SK-N-SH (cell line): ENCODE data around the gene TARS1. TPM values are rescaled to one million over a fixed set of nuclear protein-coding genes. Genes with fewer than 3 reads are reported as not detected.

Experiments used
- CTCF ChIA-PET: fragments of 300-600, 350-600 bp; formaldehyde crosslinking; extraction: SDS; loops from one replicate; lab custom pipeline; 2021; lab: Yijun Ruan, JAX
- POLR2A ChIA-PET: fragments of 350-600 bp; sonication (Branson Sonifier 250); formaldehyde crosslinking; extraction: SDS; loops from one replicate; lab custom pipeline; 2020; ENCODE audit warnings: antibody characterized with exemption, inconsistent platforms; lab: Yijun Ruan, JAX
- DNase-seq: peaks from one replicate; pipeline ENCODE4 v3.0.0; 2012
- H2AFZ ChIP-seq: fragments of 200-600 bp; sonication (generic); 2 replicates; pipeline ENCODE4 v1.8.1; 2016; ENCODE audit warnings: antibody characterized with exemption, mild to moderate bottlenecking, low read depth
- H3F3A ChIP-seq: fragments of 200-600 bp; sonication (generic); replicated peaks from 2 replicates; pipeline ENCODE3; 2016; ENCODE audit warnings: antibody characterized with exemption, mild to moderate bottlenecking; ENCODE audit not compliant: insufficient read depth
- H3K27ac ChIP-seq, 2 experiments: fragments of 200-500 bp in 1 of 2; fragments of 200-600 bp in 1 of 2; sonication (Bioruptor generic) in 1 of 2; sonication (generic), shearing (Covaris generic) in 1 of 2; 2 replicates each; pipeline versions ENCODE4 v1.5.1 to v1.6.1; 2014 to 2016; ENCODE audit warnings: low read depth in 2 of 2, inconsistent platforms in 1 of 2, low read length in 1 of 2, mild to moderate bottlenecking in 1 of 2, mixed read lengths in 1 of 2
- H3K27me3 ChIP-seq: fragments of 200-600 bp; sonication (generic), shearing (Covaris generic); 2 replicates; pipeline ENCODE4 v1.6.1; 2016; ENCODE audit warnings: mixed run types; ENCODE audit not compliant: insufficient read depth
- H3K36me3 ChIP-seq, 2 experiments: fragments of 200-500 bp in 1 of 2; fragments of 200-600 bp in 1 of 2; sonication (Bioruptor generic) in 1 of 2; sonication (generic) in 1 of 2; replicated peaks in 1 of 2; 2 replicates each; pipeline versions ENCODE3 to v1.5.1; 2014 to 2016; ENCODE audit warnings: low read length in 1 of 2, mild to moderate bottlenecking in 1 of 2; ENCODE audit not compliant: insufficient read depth in 2 of 2, control insufficient read depth in 1 of 2
- H3K4me1 ChIP-seq, 2 experiments: fragments of 200-500 bp in 1 of 2; fragments of 200-600 bp in 1 of 2; sonication (Bioruptor generic) in 1 of 2; sonication (generic), shearing (Covaris generic) in 1 of 2; 2 replicates each; pipeline versions ENCODE4 v1.5.1 to v1.6.1; 2014 to 2016; ENCODE audit warnings: low read depth in 1 of 2, low read length in 1 of 2, mixed run types in 1 of 2; ENCODE audit not compliant: insufficient read depth in 2 of 2, control insufficient read depth in 1 of 2
- H3K4me2 ChIP-seq: fragments of 200-600 bp; sonication (generic), shearing (Covaris generic); 2 replicates; pipeline ENCODE4 v1.6.1; 2017; ENCODE audit warnings: mixed run types
- H3K4me3 ChIP-seq, 2 experiments: fragments of 200-500 bp in 1 of 2; fragments of 200-600 bp in 1 of 2; sonication (Bioruptor generic) in 1 of 2; sonication (generic), shearing (Covaris generic) in 1 of 2; 2 replicates each; pipeline versions ENCODE4 v1.5.1 to v1.8.1; 2014 to 2016; ENCODE audit warnings: low read depth in 2 of 2, inconsistent platforms in 1 of 2, low read length in 1 of 2, mild to moderate bottlenecking in 1 of 2, mixed read lengths in 1 of 2, moderate library complexity in 1 of 2
- H3K79me2 ChIP-seq: fragments of 200-600 bp; sonication (generic); 2 replicates; pipeline ENCODE4 v1.8.1; 2017; ENCODE audit warnings: mild to moderate bottlenecking; ENCODE audit not compliant: insufficient read depth
- H3K9ac ChIP-seq: fragments of 200-600 bp; sonication (generic); 2 replicates; pipeline ENCODE4 v1.6.1; 2017; ENCODE audit warnings: mixed run types
- H3K9me2 ChIP-seq: fragments of 200-600 bp; sonication (generic); 2 replicates; pipeline ENCODE4 v1.6.1; 2017; ENCODE audit warnings: mixed run types
- H3K9me3 ChIP-seq: fragments of 200-600 bp; sonication (generic); 2 replicates; pipeline ENCODE4 v1.6.1; 2017; ENCODE audit warnings: mixed run types, mild to moderate bottlenecking, moderate library complexity
- H4K20me1 ChIP-seq: fragments of 200-600 bp; sonication (generic); 2 replicates; pipeline ENCODE4 v1.6.1; 2017; ENCODE audit warnings: mild to moderate bottlenecking, mixed run types; ENCODE audit not compliant: insufficient read depth
- ELF1 ChIP-seq: IDR thresholded peaks from 2 replicates; pipeline ENCODE4 v1.4.0; 2012
- EZH2phosphoT487 ChIP-seq: fragments of 200-600 bp; sonication (generic); IDR thresholded peaks from 2 replicates; pipeline ENCODE4 v1.6.1; 2017; ENCODE audit warnings: low read depth, mixed run types, mild to moderate bottlenecking, antibody characterized with exemption, moderate library complexity, borderline replicate concordance
- FOXJ3 ChIP-seq: sonication (generic); formaldehyde crosslinking; IDR thresholded peaks from 2 replicates; pipeline ENCODE4 v1.5.1; 2020; ENCODE audit warnings: mild to moderate bottlenecking, missing genetic modification reagents
- GATA2 ChIP-seq: sonication (generic); formaldehyde crosslinking; IDR thresholded peaks from 2 replicates; pipeline ENCODE4 v1.5.0; 2020; ENCODE audit warnings: mild to moderate bottlenecking, missing genetic modification reagents
- JUND ChIP-seq: IDR thresholded peaks from 2 replicates; pipeline ENCODE4 v1.4.0; 2012
- MXI1 ChIP-seq: IDR thresholded peaks from 2 replicates; pipeline ENCODE4 v1.6.1; 2012; ENCODE audit warnings: mild to moderate bottlenecking, low read depth, low read length, improper control_type of control experiment
- PBX3 ChIP-seq: IDR thresholded peaks from 2 replicates; pipeline ENCODE4; 2012
- REST ChIP-seq: IDR thresholded peaks from 2 replicates; pipeline ENCODE4 v1.6.1; 2012; ENCODE audit warnings: mild to moderate bottlenecking, low read depth, low read length, moderate library complexity
- RFX5 ChIP-seq: IDR thresholded peaks from 2 replicates; pipeline ENCODE4 v1.6.1; 2012; ENCODE audit warnings: mild to moderate bottlenecking, improper control_type of control experiment, low read length
- TAF1 ChIP-seq: IDR thresholded peaks from 2 replicates; pipeline ENCODE4 v1.6.1; 2012; ENCODE audit warnings: low read depth, mild to moderate bottlenecking, low read length, moderate library complexity, borderline replicate concordance
- TEAD4 ChIP-seq: IDR thresholded peaks from 2 replicates; pipeline ENCODE4 v1.4.0; 2012; ENCODE audit warnings: mild to moderate bottlenecking, borderline replicate concordance; ENCODE audit not compliant: insufficient read depth
- USF1 ChIP-seq: IDR thresholded peaks from 2 replicates; pipeline ENCODE4 v1.4.0; 2012; ENCODE audit warnings: low read depth, borderline replicate concordance
- USF2 ChIP-seq: fragments of 150-350 bp; IDR thresholded peaks from 2 replicates; pipeline ENCODE4 v1.6.1; 2017; ENCODE audit warnings: antibody characterized with exemption, low read length, low read depth, borderline replicate concordance
- YY1 ChIP-seq: IDR thresholded peaks from 2 replicates; pipeline ENCODE4 v1.4.0; 2012; ENCODE audit warnings: low read depth, mild to moderate bottlenecking
- ZBTB33 ChIP-seq: IDR thresholded peaks from 2 replicates; pipeline ENCODE4 v1.4.0; 2012; ENCODE audit warnings: low read depth, borderline replicate concordance
- WGBS: methylation state at CpG from one replicate; pipeline ENCODE4 v1.1.6; 2017; ENCODE audit warnings: low lambda C conversion rate; 5-methylcytosine and 5-hydroxymethylcytosine counted together
- polyA plus RNA-seq, 3 experiments: library from polyadenylated mRNA; depleted of rRNA; stranded (reverse); fragments of >200 nt; gene quantifications; 2 replicates each; pipeline ENCODE4 v1.2.3, GENCODE V29; 2012

Gene TARS1
- polyA plus RNA-seq, 1 of the 3 experiments (the other 2 are of a cell fraction), result 58.4 TPM

- WGBS, result 74% methylated on average over 15 of the region's 27 CpGs
- Histone ChIP-seq H3K27ac (no peak overlapping the region), H3K79me2 (no peaks in the 10 kb centered on the region), H3K4me2 (no peak overlapping the region), H4K20me1 (no peaks in the 10 kb centered on the region), H2AFZ (no peak overlapping the region), H3F3A (no peaks in the 10 kb centered on the region), H3K4me3 (no peak overlapping the region), H3K9me2 (no peaks in the 10 kb centered on the region), H3K9me3 (no peaks in the 10 kb centered on the region)
- CTCF ChIA-PET, result interaction anchor here (1.2 kb wide), 1 partner anchor 67 kb away, joined by 3 read pairs; no protein-coding TSS in a partner anchor
- no peak for DNase-seq
- TF ChIP-seq GATA2 (no peak), TEAD4 (no peak), REST (no peak), PBX3 (no peak), MXI1 (no peak), EZH2phosphoT487 (no peak), YY1 (no peak), JUND (no peak), USF2 (no peak), TAF1 (no peak), ZBTB33 (no peak), ELF1 (no peak), USF1 (no peak), RFX5 (no peak), FOXJ3 (CRISPR knock-in tag) (no peak)
- TF ChIP-seq, all 33 proteins: peak for 0
- H3K36me3 ChIP-seq, result no peaks in the 10 kb centered on the region
- POLR2A ChIA-PET, result no interaction called here
- H3K4me1 ChIP-seq, result peaks cover 0 to 3% of the 10 kb centered on the region in 2 experiments; a peak in 2 of 4 replicates
- H3K9ac ChIP-seq, result no peak overlapping the region
- H3K27me3 ChIP-seq, result no peaks in the 10 kb centered on the region
Observed at GRCh38 chr5:33501899-33502298, 61.1 kb downstream of the TARS1 start.
